Right ventricle myocardium inferior (tissue), 1 donor: ENCODE data around the gene RCN1. TPM values are rescaled to one million over a fixed set of nuclear protein-coding genes. Genes with fewer than 3 reads are reported as not detected.
A peak's percentile ranks its signal among the peaks of the same experiment; 100 is the strongest.
"Not testable (repeated sequence)": the region's sequence is repeated elsewhere in the genome, so short reads cannot be mapped to it uniquely, and the experiment has no call there.

ENCODE experiments used
- ATAC-seq: fragments of 200-7000 bp; cut with Tn5 transposase; one replicate; pipeline ENCODE4 v1.9.1; 2020; ENCODE audit warnings: mild to moderate bottlenecking, moderate library complexity
- DNase-seq: peaks from one replicate; pipeline ENCODE4 v3.0.0; 2021; ENCODE audit errors: missing footprints
- intact Hi-C: fragments of 100-400 bp; cut with DNase I; formaldehyde crosslinking; loops from one replicate; pipeline ENCODE4 v1.11.0; 2022
- total RNA-seq: library from RNA; stranded (reverse); fragmentation: NEBNext Ultra II Directional; extraction: Animal tissue kit (Norgen Biotek cat#: 25700); gene quantifications from one replicate; pipeline ENCODE4 v1.2.1, GENCODE V29; 2021
- donor health status: DM: no; HTN: yes; CAD: no; lungs with severe emphysema.

Gene RCN1
- total RNA-seq, 1 donor from 2014 or later = 32.0 TPM

DNA sequence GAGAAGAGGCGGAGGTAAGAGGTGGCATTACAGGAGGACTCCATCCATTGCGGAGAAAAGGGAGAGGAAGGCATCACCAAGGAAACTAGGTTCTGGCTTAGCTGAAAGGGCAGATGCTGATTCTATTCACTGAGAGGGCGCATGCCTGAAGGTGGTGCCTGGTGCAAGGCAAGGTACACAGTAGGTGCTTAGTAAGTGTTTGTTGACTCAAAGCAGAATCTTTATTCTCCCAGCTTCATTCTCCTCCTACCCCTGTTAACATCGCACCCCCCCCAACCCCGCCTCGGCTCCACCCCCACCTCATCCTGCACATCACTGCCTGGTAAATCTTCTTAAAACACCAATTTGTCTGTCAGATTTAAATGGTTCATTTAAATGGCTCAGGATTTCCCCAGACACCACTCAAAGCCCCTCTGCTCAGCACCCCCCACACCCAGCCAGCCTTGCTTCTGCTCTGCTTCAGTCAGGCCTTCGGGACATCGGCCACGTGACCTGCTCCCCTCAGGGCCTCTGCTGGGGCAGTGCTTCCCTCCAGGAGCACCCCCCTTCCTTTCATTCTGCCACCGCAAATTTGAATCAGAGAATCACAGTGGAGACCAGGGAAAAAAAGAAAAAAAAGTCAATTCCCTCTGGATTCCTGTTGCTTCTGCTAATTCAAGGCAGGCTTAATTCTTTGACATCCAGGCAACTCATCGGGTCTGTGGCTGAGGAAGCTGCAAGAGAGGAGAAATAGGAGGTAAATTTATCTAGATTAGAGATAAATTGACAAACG is 17.8 kb upstream of the RCN1 start:
- DNase-seq (no peak), ATAC-seq (no peak)
- intact Hi-C loops = no loop called here

DNA sequence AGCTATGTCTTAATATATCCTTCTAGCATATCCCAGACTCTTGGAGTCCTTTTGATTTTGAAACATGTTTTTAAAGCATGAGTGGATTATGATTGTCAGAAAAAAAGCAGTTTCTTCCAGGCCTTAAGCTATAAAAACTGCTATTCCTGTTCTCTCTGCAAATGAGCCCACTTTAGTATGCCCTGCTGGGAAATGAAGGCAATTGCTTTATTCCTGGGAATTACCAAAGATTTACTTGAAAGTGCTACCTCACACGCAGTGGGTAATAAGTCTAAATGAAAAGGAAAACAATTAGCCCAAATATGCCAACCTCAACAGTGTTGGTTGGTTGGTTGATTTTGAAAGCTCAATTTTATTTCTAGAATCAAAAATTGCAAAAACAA is 17.2 kb upstream of the RCN1 start:
- no peak for ATAC-seq
- intact Hi-C loops = no loop called here
- no peak for DNase-seq

DNA sequence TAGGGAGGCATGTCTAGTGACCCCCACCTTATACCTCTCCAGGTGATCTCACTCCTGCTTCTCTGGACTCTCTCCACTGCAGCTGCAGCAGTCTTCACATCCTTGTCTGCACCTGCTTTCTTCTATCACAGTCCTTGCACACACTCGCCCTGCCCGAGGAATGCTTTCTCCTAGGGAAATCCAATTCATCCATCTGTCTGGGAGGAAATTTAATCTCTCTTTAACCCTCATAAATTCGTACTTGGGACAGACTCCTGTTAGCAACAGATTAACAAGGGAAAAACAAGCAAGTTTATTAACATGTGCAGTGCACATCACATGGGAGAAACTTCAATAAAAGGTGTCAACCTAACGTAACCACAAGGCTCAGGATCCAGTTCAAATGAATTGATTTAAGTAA is 11.3 kb upstream of the RCN1 start:
- DNase-seq (no peak), ATAC-seq (no peak)
- intact Hi-C loops = no loop called here

DNA sequence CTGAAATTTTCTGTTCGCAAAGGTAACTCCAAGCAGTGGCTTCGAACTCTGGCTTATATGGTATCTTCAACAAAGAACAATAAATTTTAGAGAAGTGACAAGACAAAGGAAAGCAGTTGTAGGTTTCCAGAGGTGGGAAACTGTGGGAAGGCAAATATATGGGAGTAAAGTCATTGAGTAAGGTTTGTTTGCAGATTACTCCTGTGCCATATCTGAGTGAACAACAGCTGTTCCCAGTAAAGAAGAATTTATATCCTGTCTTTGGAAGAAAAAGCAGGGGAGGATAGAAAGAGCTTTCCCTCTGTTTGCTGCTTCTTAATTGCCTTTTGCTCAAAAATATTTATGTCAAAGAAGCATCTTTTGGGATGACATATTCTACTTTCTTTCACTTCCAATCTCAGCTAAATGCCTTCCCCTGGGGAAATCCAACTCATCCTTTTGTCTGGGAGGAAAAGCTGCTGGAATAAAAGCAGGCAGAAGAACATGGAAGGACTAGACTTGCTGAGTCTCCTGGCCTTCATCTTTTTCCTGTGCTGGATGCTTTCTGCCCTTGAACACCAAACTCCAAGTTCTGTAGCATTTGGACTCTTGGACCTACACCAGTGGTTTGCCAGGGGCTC is 10.4 kb upstream of the RCN1 start:
- intact Hi-C loops = no loop called here
- ATAC-seq (no peak), DNase-seq (no peak)

DNA sequence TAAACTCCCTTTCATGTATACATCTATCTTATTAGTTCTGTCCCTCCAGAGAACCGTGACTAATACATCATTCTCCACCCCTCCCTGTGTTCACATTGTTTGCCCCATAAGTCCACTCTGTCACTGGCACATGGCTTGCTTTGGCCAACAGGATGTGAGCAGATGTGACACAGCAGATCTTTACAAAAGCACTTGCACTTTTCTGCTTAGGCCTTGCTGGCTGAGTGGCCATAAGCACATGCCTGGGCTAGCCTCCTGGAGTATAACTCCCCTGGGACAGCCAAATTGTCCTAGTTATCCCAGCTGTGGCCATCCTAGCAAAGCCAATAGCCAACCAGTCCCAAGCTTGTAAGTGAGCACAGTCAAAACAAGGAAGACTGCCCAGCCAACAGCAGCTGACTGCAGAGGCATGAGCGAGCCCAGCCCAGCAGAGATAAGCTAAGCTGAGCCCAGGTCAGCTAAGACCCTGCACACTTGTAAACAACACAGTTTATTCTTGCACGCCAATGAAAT is 9.7 kb upstream of the RCN1 start:
- intact Hi-C loops = no loop called here
- peak; percentile 80 for ATAC-seq
- no peak for DNase-seq

DNA sequence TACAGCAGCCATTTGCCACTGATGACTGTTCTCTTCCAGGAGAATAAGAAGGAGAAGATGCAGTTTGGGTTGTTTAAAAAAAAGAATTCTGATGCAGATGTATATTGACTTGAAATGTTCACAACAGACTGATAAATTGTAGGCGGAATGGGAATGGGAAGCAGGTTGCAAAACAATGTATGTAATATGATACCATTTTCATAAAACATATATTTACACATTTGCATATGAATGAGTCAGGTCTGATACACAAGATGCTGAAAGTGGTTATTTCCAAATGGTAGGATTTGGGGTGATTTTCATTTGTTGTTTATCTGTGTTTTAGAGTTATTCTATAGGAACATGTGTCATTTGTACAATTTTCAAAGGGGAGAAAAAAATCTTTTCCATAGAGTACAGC is 9.0 kb upstream of the RCN1 start:
- no peak for DNase-seq
- ATAC-seq = no peak
- intact Hi-C loops = no loop called here

DNA sequence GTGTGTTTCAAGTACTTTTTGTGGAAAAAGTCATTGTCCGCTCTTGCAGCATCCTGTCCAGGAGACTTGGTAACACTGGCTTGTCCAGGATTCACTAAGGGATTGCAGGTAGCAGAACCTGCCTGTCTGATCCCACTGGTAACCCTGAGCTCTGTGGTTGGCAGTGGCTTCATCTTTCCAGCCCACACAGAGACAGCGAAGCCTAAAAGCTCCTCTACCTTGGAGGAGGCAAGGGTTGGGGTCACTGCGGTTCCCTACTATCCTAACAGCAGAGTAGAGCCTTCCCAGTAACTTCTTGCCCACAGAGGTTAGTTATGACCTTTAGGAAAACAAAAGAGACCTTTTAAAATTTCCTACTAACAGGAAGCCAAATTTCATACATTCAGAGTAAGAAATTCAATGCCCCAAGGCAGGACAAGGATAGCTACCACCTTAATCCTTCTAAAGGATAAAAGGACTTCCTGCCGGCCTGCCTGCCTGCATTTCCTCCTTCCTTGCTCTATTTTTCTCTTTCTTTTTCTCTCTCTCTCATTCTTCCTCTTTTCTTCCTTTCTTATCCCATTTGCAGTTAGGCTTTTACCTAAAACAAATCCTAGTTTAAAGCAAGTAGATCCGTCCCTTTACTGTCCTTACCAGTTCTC is 8.4 kb upstream of the RCN1 start:
- no peak for ATAC-seq
- intact Hi-C loops = no loop called here

DNA sequence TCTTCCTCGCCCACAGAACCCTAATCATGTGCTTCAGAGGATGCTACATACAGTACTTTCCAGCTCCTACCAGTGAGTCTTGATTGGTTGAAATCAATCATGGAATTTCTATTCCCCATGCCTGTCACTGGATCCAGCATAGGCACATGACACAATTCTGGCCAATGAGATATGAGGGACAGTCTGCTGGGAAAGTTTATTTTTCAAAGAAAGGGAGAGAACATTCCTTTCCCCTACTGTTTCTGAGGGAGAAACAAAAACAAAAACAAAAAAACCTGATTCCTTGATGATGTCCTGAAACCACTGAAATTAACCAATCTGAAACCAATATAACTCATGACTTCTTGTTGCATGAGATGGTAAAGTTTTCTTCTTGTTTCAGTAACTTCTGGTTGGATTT is 3.3 kb upstream of the RCN1 start:
- intact Hi-C loops = no loop called here
- ATAC-seq (no peak), DNase-seq (no peak)

More for the DNA sequence above, 8.4 kb upstream of the RCN1 start:
- no peak for DNase-seq

DNA sequence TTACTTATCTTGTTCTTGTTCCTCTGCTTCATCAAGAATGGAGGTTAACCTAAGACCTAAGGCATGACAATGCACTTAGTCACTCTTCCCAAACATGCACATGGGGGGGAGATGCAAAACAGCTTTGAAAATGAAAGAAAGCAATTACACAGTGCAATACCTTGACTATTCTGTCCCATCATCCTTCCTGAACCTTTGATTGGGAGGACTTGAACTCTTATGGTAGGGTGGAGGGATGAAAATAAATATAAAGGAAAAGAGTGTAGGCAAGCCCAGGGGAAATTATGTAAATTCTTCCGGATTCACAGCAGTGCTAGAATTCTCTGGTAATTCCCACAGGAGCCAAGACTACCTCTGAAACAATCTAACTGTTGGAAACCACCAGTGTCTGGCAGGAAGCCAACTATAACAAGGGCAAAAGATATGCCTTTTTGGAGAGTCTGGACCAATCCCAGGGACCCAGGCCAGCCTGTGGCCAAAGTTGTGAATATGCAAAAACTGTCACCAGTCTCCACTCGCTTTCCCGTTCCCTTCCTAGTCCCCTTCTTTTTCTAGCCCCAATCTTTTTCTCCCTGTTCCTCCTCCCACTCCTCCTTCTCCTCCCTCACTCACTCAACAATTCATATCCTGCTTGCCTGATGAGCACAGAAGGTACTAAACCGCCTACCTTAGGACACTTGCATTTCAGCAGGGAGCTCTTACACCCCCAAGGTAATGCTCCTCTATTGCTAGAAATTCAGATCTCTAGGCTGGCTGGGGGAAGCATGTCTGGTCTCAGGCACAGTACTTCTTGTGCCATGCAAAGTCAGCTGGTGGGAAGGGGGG is 2.5 kb upstream of the RCN1 start:
- intact Hi-C loops = no loop called here
- ATAC-seq = peak; percentile 27
- no peak for DNase-seq

DNA sequence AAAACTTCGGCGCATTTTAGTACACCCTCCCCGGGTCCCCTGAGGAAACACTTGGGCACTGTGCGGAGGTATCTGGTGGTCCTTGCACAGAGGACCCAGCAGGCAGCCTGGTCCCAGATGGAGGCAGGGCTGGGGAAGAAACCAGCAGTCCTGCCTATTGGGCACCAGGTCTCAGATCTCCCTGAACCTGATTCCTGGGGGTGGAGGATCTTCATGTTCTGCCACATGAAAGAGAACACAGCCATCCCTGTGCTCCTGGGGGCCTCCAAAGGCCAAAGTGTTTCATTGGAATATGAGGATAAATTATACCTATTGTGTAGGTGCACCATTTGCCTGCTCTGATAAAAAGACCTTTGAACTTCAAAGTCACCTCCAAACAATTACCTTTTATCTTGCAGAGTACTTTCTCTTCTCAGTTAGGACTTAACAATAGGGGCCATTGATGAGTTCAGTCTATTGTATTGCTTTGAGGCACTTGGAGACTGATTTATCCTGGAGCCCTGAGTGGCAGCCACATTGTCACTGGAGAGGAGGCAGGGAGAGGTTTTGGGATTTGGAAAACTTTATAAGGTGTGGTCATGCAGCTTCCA is 1.8 kb downstream of the RCN1 start:
- intact Hi-C loops = no loop called here
- no peak for ATAC-seq
- DNase-seq = no peak

DNA sequence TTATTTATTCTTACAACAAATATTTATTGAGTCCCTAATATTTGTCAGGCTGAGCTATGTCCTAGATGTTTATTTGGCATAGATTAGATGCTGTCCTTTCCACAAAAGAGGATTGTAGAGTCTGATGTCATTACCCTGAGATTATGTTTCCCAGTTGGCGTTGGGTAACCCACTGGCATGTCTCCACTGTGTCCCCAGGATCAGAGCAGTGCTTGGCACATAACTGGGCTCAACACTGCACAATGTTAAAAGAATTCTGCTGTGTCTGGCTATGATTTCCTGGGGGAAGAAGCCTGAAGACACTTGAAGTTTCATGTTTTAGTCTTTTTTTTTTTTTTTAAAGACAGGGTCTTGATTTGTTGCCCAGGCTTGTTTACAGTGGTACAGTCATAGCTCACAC is 4.0 kb downstream of the RCN1 start:
- intact Hi-C loops = no loop called here
- DNase-seq (no peak), ATAC-seq (no peak)

DNA sequence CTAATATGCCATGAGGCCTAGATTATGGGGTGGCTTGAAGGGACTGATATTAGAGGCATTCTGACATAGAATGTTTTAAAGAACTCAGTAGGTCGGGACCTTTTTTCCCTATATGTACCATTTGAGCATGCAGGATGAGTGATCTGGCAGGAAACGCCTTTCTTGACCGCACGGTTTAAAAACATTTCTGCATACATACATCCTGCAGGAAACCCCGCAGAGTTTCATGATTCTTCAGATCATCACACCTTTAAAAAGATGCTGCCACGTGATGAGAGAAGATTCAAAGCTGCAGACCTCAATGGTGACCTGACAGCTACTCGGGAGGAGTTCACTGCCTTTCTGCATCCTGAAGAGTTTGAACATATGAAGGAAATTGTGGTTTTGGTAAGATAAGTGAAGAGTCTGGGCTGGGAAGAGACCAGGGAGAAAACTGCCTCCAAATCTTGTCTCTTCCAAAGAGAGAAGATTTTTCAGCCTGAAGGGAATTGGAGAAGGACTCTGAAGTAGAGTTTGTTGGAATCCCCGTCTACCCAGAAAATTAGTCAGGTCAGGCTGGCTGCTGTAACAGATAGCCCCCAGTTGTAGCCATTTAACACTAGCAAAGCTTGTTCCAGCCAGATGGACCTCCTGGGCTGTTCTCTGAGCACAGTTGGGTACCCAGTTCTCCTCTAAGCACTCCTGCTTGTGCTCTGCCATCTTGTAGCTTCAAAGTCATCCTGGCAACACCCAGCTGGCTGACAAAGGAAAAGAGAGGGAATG is 7.4 kb downstream of the RCN1 start:
- intact Hi-C loops = no loop called here
- no peak for ATAC-seq
- DNase-seq = no peak

DNA sequence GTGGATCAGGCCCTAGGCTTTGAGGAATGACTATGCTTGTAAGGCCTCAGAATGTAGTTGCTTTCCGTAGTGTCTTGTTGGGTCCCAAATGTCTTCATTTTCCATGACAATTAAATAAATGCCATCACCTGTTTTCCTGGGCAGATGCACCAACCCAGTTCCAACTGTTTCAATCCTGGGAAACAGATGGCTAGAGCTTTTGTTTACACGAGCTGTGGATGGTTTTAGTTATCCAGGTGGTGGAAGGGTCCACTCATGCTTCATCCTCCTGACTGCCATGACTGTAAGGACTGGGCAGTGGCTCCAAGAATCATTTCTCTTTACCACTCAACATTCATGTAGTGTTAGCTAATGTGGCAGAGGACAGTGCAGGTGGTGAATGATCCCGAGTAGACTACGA is 8.6 kb downstream of the RCN1 start:
- DNase-seq (no peak), ATAC-seq (no peak)
- intact Hi-C loops = no loop called here

DNA sequence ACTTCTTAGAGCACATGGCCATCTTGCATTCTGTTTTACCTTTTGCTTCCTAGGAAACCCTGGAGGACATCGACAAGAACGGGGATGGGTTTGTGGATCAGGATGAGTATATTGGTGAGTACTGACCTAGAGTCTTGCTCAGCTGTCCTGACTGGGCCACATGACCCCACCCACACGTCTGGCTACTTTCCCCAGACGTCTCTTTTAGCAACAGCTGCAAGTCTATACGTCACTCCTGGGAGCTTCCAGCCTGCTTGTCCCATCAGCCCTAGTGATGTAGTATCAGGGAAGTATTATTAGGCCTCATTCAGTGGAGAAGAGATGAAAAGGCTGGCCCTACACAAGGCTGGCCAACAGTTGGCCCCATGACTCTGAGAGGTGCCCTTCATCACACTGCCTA is 9.6 kb downstream of the RCN1 start:
- intact Hi-C loops = no loop called here
- DNase-seq = no peak
- no peak for ATAC-seq

DNA sequence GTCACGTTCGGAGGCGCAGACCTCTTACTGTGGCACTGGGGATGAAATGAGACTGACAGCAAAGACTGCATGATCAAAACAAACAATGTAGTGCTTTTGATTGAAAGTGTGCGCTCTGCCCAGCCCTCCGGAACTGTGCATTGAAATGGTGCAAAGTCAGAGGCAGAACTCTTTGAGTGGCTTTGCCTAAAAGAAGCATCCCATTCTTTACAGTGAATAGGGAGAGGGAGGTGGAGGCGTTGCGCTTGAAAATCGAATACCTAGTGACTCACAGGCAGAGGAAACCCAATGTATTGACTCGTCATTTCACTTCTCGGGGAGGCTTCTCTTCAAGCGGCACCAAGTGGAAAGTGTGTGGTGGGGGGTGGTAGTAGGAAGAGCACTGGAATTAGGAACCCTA is 10.9 kb downstream of the RCN1 start:
- ATAC-seq = no peak
- intact Hi-C loops = no loop called here
- DNase-seq = no peak

DNA sequence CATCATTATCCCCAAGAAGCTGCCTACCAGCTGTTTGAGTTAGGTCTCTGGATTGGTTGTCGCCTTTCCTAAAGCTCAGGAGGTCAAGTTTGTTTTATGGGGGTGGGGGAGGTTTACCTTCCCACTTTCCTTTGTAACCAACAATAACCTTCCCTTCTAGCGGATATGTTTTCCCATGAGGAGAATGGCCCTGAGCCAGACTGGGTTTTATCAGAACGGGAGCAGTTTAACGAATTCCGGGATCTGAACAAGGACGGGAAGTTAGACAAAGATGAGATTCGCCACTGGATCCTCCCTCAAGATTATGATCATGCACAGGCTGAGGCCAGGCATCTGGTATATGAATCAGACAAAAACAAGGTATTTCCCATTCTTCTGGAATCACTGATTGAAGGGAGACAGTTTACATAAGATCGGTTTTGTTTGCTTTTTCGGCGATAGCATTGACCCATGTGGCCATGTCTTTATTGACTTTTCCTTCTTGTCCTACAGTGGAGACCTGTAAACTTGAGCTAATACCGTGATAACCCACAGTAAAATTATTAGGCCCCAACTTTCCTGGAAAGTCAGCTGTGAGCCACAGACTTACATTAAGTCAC is 12.3 kb downstream of the RCN1 start:
- peak; percentile 20 for ATAC-seq
- intact Hi-C loops, DNase-seq: not testable (repeated sequence)

DNA sequence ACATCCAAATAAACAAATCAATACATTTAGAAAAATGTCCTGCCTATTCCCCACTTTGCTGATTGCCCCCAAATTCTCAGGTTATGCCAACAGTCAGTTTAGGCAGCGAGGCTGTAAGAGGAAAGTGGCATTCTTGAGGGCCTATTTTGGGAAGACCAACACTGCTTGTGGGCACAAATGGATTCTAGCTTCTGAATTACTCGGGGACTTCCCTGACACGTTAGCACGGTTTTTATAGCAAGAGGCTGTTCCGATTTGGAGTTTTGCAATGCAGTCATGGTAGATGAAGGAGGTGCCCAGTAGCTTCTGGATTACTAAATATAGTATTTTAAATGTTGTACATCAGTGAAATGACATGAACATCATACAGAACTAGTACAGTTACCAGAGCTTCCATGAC is 13.1 kb downstream of the RCN1 start:
- DNase-seq (no peak), ATAC-seq (no peak)
- intact Hi-C loops = no loop called here
